TTC549 (cell line): ENCODE data around the gene MBLAC1.
A peak's percentile ranks its signal among the peaks of the same experiment; 100 is the strongest.

Source experiments
- FAIRE-seq: peaks from 2 replicates; lab custom pipeline; 2012; peaks lifted over from hg19 to GRCh38; lab: Jason Lieb, UNC

Gene MBLAC1

DNA sequence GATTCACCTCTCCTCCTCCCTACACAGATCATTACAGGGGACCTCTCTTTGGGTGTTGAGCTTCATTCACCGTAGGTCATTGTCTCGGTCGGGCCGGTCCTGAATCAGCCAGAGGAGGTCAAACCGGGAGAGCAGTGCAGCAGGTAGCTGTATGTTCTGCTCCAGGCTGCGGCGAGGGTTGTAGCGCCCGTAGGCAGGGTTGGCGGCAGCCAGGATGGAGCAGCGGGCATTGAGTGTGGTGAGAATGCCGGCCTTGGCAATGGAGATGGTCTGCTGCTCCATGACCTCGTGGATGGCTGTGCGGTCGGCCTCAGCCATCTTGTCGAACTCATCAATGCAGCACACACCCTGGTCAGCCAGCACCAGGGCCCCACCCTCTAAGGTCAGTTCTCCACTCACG, 31.1 kb upstream of the MBLAC1 start:
- FAIRE-seq, result no peak

- no peak for FAIRE-seq
Observed at GRCh38 chr7:100098913-100099312, 27.9 kb upstream of the MBLAC1 start.

GRCh38 chr7:100099452-100099851, 27.3 kb upstream of the MBLAC1 start:
- FAIRE-seq, result no peak

- no peak for FAIRE-seq
Observed at GRCh38 chr7:100100420-100101015, 26.2 kb upstream of the MBLAC1 start.

- peak; percentile 39 for FAIRE-seq
Observed at GRCh38 chr7:100101016-100101862, 25.5 kb upstream of the MBLAC1 start, which contains the start of the genes AP4M1 and MCM7. Gene AP4M1, plus strand, starts transcription at chr7:100101643. Its CDS starts 72 bp downstream, at chr7:100101715. Gene MCM7, minus strand, starts transcription at chr7:100101397. Its CDS starts 103 bp downstream, at chr7:100101294.

- FAIRE-seq, result no peak
Observed at GRCh38 chr7:100102950-100103840, 23.6 kb upstream of the MBLAC1 start.

- no peak for FAIRE-seq
Observed at GRCh38 chr7:100105534-100105933, 21.2 kb upstream of the MBLAC1 start.

- no peak for FAIRE-seq
Observed at GRCh38 chr7:100106633-100107032, 20.1 kb upstream of the MBLAC1 start.

DNA sequence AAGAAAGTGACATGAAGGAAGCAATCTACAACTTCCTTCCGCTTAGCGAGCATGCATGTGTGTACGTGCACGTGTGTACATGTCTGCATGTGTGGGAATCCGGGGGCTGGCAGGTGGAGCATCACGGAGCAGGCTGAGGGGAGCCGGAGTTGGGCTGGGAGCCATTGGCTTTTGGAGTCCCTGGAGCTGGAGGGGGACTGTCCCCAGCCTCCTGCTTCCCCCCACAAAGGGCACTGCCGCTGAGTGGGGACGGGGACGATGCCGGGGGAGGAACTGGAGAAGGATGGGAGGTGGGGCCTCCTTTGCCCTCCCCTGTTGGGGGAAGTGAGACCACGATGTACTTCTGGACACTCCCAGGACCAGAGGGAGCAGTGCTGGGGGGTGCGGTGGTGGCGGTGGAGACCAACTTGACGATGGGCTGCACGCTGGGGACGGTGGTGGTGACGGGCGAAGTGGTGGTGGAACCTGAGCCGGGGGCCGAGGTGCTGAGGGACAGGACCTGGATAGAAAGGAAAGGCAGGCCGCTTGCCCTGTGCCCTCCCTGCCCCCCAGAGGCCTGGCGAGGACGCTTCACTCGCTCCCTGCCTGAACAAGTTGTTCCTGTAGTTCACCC, 19.5 kb upstream of the MBLAC1 start:
- FAIRE-seq, result no peak

GRCh38 chr7:100107890-100108289, 18.9 kb upstream of the MBLAC1 start:
- no peak for FAIRE-seq

DNA sequence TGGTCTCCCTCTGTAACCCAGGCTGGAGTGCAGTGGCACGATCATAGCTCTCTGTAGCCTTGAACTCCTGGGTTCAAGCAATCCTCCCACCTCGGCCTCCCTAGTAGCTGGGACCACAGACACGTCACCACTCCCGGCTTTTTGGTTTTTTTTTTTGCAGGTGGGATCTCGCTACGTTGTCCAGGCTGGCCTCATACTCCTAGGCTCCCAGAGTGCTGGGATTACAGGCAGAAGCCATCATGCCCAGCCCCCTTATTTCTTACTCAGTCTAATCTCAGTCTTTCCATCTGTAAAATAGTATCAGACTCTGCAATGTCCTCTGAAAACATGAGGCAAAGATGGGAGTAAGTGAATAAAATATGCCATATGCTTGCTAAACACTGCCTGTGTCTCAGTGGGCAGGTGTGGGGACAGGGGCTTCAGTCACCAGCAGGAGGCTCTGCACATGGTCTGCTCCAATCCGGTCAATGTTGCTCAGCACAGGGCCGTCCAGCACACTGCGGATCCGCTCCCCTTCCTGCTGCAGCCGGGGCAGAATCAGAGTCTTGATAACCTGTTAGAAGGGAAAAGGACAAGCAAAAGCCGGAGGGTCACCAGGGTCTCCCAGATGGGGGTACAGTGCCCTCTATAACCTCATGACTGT, 17.1 kb upstream of the MBLAC1 start:
- FAIRE-seq, result no peak

- FAIRE-seq, result no peak
Observed at GRCh38 chr7:100111156-100111555, 15.6 kb upstream of the MBLAC1 start.

DNA sequence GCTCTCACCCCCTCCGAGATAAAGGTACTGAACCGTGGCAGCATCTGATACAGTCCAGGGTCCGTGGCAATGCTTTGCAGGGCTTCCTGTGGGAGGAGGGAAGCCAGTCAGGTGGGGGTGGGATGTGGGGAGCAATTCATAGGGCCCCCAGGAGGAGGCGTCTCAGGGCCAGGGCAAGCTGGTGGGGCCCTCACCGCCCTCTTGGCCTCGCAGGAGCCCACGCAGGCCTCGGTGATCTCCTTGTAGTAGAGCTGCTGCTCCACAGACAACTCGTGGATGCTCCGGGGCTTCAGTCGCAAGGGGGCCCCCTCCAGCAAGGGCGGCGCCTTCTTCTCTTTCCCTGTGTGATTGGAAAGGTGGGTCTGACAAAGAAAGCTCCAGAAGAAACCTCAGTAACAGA, 14.9 kb upstream of the MBLAC1 start:
- no peak for FAIRE-seq

DNA sequence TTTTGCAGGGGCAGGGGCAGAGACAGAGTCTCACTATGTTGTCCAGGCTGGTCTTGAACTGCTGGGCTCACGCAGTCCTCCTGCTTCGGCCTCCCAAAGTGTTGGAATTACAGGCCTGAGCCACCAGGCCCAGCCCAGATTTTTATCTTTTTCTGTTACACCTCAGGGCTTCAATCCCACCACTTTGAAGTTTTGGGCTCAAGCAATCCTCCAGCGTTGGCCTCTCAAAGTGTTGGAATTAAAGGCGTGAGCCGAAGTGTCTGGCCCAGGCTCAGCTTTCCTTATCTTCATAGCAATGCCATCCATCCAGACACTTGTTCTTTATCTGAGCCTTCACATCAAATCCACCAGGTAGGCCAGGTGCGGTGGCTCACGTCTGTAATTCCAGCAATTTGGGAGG, 11.7 kb upstream of the MBLAC1 start:
- FAIRE-seq, result no peak

DNA sequence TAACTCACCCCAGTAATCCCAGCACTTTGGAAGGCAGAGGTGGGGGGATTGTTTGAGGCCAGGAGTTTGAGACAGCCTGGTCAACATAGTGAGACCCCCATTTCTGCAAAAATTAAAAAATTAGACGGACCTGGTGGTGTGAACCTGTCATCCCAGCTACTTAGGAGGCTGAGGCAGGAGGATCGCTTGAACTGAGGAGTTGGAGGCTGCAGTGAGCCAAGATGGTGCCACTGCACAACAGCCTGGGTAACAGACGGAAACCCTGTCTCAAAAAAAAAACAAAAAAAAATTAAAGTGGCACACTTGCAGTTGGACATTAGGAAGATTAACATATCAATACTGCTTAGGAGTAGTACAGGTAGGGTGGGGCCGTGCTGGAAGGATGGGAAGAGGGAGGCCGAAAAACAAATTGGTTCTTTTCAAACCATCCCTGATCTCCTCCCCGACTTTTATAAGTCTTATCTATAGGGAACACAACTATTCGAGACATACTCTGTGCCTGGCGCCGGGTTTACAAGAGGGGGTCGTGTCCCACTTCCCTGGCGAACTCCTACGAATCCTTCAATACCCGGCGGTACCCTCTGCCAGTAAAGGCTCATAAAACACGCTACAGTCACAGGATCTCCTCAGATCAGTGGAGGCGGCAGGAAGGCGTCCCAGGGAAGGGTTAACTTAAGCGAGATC, 8.2 kb upstream of the MBLAC1 start:
- FAIRE-seq, result no peak

DNA sequence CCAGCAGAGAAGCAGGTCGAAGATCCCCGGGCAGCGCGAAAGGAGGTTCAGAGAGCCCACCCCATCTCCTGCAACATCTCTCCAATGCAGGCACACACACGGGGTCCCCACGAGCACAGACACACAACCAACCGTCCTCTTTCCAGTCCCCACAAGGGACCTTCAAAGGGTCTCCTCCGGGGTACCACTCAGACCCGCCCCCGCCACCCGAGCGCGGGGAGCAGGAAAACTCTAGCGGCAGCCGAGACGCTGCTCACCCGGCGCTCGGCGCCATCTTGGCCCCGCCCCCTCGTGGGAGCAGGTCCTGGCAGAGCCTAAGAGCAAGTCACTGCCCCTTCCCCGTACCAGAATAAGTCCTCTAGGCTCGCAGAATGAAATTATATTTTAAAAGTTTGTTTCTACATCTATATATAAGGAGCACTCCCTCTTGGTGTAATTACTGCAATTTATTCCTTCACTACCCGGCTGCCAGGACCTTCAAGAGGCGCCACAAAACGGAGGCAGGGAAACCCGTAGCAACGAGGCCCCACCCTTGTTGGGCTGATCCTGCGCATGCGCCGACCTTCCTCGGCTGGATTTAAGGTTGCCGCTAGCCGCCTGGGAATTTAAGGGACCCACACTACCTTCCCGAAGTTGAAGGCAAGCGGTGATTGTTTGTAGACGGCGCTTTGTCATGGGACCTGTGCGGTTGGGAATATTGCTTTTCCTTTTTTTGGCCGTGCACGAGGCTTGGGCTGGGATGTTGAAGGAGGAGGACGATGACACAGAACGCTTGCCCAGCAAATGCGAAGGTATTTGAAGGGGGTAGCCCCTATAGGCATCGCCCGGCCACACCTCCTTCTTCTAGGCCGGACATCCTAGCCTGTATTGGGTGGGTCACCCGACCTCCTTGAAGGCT, 7.4 kb upstream of the MBLAC1 start, which contains the start of the genes CNPY4 and TAF6:
Gene CNPY4, plus strand, starts transcription at position 563 of the 898 bp plus-strand sequence. Its CDS starts 111 bp downstream, at position 674.
Gene TAF6, minus strand, starts transcription at position 287 of the 898 bp plus-strand sequence. CDS start 5,149 bp downstream, outside the sequence.
- FAIRE-seq, result no peak

- FAIRE-seq, result no peak
Observed at GRCh38 chr7:100119970-100120732, 6.6 kb upstream of the MBLAC1 start.

- no peak for FAIRE-seq
Observed at GRCh38 chr7:100120733-100121036, 6.1 kb upstream of the MBLAC1 start.

DNA sequence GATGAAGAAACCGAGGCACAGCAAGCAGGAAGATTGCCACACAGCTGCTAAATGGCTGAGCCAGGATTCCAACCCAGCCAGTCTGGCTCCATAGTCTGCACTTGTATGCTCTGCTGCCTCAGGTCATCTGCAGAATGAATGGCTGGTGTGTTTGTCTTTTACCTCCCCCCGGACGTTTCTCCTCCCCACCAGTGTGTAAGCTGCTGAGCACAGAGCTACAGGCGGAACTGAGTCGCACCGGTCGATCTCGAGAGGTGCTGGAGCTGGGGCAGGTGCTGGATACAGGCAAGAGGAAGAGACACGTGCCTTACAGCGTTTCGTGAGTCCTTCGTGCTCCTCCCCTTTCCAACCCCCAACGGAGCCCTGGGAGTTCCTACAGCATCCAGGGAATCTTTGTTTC, 4.7 kb upstream of the MBLAC1 start:
- no peak for FAIRE-seq
